NCI-H69 (cell line): ENCODE data around the gene GPR153.
A peak's percentile ranks its signal among the peaks of the same experiment; 100 is the strongest.
"Not testable (repeated sequence)": the region's sequence is repeated elsewhere in the genome, so short reads cannot be mapped to it uniquely, and the experiment has no call there.

Source experiments
- DNase-seq: peaks from one replicate; lab custom pipeline; 2025; lab: John Stamatoyannopoulos, UW

The GPR153 gene

DNA sequence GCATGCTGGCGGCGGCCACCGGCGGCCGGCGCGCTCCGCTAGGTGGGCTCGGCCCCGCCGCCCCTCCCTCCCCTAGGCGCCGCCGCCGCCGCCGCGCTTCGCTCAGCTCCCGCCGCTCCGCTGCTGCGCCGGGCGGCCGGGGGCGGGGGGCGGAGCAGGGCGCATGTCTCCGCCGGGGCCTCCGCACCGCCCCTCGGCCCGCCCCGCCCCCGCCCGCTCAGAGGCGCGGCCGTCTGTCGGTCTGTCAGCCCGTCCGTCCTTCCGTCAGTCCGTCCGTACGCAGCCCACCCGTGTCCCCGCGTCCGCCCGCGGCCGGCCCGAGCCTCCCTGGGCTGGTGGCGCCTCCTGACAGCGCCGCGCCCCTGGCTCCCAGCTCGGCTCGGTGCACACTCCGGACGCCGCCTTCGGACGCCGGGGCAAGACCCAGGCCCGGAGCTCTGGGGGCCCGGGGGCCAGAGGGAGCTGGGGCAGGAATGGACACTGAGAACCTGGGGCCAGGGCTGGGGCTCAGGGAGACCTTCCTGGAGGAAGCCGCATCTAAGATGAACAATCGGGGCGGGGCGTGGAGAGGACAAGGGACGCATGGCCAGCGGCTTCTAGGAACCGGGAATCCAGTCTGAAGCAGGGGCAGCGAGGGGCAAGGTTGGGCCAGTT is at the start of gene GPR153:
TSS of gene GPR153 (minus strand) at position 138 of the 654 bp plus-strand sequence. CDS start 6,193 bp downstream, outside the sequence.
- DNase-seq, result peak; percentile 68

DNA sequence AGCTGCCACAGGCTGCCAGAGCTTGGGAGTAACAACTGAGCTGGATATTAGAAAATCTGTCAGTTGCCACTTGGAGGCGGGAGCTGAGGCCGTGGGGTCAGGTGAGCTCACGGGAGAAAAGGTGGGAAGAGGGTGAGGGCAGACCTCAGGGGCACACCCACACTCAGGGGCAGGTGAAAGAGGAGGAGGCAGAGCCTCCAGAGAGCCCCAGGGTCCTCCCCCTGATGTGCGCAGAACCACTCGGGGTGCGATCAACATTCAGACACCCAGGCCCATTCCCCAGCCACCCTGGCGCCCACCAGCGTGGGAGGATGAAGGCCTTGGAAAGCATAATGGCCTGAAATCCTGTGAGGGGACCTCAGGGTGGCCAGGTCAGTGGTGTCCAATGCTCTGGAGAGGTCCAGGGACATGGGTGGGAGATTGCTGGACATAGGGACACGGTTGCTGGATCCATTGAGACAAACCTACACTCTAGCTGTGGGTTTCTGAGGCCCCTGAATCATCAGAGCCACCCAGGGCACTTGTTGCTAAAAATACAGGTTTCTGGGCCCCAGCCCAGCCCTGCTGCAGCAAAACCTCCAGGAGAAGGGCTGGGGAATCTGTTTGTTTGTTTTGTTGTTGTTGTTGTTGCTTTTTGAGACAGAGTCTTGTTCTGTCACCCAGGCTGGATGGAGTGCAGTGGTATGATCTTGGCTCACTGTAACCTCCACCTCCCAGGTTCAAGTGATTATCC is 49.4 kb upstream of the GPR153 start:
- no peak for DNase-seq

DNA sequence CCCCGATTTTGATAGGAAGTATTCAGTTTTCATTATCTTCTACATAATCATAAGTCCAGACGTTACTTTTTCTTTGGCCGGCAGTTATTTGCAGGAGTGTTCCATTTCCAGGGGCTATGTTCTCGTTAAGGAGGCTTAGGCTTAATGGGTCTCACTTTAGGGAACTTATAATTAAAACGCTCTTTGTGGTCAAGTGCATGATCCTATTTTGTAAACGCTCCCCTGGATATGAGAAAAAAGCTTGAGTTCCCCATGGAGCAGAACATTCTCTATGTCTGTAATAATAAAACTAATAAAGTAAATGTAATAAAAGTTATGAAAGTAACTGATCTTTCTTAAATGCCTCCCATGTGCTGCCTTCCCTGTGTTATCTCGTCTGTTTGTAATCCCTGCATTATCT is 48.7 kb upstream of the GPR153 start:
- DNase-seq, result no peak

DNA sequence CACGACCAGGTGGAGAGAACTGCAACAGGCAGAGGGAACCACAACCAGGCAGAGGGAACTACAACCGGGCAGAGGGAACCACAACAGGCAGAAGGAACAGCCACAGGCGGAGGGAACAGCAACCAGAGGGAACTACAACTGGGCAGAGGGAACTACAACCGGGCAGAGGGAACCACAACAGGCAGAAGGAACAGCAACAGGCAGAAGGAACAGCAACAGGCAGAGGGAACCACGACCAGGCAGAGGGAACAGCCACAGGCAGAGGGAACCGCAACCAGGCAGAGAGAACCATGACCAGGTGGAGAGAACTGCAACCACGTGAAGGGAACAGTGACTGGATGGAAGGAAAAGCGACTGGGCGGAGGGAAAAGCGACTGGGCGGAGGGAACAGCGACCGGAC is 47.6 kb upstream of the GPR153 start:
- no peak for DNase-seq

DNA sequence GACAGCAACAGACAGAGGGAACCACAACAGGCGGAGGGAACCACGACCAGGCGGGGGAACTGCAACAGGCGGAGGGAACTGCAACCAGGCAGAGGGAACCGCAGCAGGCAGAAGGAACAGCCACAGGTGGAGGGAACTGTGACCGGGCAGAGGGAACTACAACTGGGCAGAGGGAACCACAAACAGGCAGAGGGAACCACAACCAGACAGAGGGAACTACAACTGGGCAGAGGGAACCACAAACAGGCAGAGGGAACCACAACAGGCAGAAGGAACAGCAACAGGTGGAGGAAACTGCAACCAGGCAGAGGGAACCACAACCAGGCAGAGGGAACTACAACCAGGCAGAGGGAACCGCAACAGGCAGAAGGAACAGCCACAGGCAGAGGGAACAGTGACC is 46.8 kb upstream of the GPR153 start:
- DNase-seq, result not testable (repeated sequence)

DNA sequence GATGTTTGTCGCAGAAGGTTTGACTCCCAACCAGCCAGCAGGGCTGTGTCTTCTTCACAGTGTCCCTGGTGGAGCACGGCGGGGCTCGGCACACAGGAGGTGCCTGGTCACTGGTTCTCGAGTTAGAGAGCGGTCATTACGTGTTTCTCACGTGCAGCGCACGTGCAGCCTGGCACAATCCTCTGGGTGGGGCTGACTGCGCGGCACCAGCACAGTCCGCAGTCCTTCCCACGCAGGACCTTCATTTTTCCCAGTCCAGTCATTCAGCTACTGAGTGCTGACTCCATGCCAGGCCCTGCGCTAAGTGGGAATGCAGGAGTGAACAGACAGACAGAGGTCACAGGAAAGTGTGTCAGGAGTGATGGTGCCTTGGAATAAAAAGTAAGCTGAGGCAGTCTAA is 46.2 kb upstream of the GPR153 start:
- DNase-seq, result no peak

DNA sequence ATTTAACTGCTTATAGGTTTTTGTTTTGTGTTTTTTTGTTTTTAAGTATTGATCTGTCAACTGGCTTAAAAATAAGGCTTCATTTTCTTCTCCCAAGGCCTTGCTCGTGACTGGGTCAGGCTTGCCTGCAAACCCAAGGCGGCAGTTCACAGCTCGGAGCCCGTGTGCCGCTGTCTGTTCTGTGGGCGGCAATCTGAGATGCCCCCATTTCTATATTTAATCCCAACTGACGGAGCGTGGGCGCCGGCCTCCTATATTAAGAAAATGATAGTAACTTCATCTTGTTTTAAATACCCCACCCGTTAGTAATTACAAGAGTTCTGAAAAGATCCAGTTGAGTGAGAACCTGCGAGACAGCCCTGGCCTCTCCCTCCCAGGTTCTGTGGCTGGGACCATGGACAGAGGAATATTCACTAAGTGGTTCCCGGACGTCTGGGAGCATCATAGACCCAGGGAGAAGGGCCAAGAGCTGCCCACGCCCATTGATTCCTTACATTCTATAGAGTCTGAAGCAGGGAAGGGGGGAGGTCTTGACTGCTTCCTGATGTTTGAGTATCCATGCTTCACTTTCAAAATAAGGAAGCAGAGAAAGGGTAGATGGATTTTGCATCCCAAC is 42.6 kb upstream of the GPR153 start:
- DNase-seq, result no peak

DNA sequence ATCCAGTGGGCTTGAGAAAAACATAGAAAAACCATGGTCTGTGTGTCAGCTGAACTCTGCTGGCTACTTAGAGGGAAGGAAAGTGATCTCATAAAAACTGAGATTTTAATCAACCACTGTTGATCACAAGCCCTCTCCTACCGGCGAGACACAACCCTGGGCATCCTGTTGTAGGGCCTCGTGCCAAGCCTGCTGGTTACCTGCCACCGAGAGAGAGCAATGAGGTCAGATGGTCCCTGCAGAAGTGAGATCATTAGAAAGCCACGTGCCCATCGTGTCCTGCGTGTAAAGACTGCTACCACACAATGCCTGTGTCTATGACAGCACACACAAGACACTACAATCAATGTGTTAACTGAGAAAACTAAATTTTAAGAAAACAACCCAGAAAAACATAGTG is 41.7 kb upstream of the GPR153 start:
- DNase-seq, result no peak

DNA sequence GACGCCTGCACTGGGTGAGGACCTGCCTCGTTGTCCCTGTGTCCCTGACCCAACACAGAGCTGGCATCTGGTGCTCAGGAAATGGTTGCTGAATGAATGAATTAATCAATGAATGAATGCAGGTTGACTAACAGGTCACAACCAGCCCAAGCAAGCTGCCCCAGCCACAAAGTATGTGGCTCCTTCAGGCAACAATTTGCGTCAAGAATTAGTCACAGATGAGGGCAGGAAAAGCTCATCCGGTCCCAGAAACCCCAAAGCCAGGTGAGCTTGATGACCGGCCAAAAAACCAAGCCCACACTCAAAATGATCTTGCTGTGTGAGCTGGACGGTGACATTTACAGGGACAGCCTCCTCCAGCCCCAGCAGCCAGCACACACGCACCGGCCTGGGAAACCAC is 40.6 kb upstream of the GPR153 start:
- DNase-seq, result no peak

DNA sequence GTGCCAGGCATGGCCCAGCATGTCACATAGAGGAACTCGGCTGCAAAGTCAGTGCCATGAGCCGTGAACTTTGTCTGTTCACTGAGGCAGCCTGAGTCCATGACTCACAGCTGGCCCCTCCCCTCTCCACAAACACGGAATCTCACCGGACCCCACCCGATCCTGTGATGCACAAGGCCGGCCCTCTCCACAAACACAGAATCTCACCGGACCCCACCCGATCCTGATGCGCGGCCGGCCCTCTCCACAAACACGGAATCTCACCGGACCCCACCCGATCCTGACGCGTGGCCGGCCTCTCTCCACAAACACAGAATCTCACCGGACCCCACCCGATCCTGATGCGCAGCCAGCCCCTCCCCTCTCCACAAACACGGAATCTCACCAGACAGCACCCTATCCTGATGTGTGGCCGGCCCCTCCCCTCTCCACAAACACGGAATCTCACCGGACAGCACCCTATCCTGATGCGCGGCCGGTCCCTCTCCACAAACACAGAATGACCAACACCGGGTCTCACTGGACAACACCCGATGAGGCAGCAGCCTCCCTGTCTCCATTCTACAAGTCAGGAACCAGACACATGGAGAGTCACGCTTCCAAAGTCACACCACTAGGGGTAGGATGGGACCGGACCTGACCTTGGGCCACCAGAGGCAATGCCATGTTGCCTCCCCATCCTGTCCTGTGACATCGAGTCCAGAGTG is 39.6 kb upstream of the GPR153 start:
- DNase-seq, result no peak

DNA sequence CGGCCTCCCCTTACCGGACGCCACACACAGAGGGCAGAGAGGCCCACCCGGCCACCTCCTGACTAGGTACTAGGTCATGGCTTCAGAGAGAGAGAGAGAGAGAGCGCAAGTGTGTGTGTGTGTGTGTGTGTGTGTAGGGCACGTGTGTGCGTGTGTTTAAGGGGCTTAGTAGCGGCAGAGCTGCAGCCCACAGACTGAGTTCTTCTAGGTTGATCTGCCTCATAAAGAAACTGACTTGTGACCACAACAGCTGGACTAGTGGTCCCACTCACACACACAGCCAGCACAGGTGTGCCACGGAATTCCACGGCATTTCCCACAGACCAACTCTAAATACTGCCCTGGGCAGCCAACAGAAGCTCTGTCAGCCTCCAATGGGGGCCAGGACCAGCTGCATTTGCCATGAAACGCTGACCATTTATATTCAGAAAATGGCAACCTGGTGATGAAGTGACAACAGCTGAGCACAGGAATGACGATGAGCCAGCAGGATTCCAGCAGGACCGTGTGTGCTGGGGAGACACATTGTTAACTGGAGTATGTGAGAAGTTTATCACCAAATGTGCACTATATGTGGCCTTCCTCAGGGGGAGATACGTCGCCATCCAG is 38.8 kb upstream of the GPR153 start:
- no peak for DNase-seq

DNA sequence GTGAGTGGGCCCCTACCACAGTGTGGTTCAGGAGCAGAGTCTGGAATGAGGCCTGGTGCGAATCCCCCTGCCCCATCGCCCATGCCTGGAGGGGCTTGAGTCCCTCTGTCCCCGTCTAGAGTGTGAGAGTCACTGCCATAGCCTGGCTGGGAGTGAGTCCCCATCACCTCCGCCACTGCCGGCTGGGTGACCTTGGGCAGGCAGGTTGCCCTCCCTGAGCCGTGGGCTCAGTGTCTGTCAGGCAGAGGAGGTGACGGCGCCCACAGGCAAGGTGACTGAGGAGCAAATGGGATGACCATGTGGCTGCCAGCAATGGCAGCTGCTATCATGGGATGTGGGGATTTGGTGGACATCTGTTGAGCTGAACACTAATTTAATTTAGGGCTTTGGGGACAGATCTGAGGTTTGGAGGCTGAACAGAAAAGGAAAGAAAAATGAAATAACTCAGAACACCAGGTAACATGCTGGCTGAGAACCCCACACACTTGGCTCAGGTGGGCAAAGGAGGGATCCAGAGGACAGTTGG is 38.1 kb upstream of the GPR153 start:
- no peak for DNase-seq

DNA sequence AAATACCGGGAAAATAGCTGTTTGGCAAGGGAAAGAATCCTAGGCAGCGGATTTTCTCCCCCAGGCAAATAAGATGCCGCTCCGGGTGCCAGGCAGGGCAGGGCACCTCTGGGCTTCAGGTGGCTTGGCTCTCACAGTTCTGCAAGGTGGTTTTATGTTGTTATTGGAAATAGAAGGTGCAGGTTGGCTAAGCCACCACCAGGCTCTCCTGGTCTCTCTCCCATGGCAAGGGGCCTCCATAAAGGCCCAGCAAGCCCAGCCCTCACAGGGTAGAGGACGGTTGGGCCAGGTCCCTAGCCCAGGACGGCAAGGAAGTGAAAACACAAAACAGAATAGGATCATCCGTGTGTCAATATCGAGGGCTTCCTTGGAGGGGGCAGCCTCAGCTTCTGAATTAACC is 37.6 kb upstream of the GPR153 start:
- no peak for DNase-seq

DNA sequence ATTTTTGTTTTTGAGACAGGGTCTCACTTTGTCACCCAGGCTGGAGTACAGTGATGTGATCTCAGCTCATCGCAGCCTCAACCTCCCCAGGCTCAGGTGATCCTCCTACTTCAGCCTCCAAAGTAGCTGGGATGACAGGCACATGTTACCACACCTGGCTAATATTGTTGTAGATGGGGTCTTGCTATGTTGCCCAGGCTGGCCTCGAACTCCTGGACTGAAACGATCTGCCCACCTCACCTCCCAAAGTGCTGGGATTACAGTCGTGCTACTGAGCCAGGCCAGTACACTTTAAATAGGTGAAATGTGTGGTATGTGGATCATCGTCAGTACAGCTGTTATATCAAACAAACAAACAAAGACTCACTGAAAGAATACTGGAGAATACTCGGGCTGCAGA is 35.0 kb upstream of the GPR153 start:
- DNase-seq, result no peak

DNA sequence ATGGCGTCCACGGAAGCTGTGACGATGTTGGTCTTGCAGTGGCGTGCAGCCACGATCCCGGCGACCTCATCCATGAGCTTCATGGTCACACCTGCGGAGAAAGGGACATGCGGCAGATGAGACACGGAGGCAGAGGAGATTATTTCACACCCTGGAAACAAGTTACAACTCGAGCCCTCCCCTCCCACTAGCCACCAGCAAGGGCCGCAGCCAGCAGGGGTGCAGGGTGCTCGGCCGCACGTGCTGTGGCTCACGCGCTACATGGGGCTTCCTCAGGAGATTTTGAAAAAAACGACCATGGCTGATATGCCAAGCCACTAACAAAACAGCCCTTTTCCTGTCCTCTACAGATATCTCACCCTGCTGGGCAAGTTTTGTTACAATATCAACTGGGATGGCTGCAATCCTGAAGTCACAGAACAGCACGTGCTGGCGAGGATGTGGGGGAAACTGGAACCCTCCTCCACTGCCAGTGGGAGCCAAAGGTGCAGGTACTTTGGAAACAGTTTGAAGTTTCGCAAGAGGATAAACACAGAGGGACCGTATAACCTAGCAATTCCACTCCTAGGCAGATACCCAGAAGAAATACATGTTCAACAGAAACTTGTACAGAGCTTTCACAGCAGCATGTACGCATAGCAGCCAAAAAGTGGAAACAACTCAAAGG is 34.1 kb upstream of the GPR153 start:
- no peak for DNase-seq

DNA sequence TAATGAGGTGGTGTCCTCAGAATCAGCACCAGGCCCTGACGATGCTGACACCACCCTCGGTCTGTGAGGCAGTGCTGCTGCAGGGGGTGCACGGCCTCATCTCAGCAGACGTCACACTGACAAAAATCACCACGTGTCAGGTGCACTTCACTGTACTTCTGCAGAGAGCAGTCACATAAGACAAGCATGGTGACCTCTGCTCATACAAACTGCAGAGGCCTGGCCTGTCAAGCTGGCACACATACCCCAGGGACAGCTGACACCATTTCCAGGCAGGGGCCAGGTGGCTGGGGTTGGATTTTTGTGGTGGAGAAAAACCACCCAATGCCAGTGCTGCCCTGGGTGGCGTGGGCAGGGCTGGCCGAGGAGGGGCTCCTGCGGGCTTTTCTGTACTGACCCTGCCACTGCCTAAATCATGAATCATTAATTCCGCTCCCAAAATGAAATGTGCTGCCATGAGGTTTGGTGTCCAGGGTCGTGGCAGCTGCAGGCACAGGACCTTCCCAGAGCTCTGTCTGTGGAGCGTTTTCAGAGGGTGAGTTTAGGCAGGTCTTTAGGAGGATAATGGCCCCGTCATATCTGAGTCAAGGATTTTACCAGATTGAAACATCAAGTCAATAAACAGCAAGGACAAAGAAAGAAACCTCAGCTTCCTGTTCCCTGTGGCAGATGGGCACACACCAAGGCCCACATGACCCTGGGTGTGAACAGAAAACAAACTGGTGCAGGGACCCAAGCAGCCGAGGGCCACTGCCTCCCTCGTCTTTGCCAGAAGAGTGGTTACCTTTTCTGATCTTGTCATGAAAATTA is 33.4 kb upstream of the GPR153 start:
- no peak for DNase-seq

DNA sequence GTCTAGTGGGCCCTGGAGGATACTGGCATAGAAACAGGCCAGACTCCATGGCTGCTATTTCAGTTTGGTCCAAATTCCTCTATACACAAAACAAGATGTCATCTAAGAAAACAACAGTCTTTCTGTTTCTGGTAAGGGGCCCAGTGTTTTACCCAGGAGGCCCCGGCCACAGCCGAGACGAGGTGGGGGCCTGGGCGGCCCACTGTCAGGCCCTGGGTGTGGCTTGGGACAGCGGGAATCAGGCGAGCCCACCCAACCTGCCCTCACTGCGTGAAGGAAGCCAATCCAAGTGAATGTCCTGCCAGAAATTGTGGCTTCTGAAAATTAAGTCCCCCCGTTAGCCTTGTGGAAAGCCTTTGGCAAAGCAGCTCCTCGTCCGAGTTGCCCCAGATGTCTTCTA is 31.2 kb upstream of the GPR153 start:
- DNase-seq, result no peak

DNA sequence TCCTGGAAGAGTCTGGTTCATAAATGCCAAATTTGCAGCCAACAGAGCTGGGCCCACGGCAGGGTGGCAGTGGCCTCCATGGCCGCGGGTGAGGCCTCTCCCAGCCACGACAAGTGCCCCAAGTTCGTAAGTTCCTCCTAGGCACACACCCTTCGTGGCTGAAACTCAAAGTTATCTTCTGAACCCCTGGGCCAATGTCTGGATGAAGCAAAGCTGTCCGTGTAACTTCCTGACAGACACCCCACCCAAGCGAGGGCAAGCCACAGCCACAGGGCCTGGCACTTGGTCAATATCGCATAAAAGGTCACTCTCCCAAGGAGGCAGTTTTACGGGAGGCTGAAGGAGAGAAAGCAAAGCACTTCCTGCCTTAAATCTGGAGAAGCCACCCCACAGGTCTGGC is 27.8 kb upstream of the GPR153 start:
- DNase-seq, result no peak

DNA sequence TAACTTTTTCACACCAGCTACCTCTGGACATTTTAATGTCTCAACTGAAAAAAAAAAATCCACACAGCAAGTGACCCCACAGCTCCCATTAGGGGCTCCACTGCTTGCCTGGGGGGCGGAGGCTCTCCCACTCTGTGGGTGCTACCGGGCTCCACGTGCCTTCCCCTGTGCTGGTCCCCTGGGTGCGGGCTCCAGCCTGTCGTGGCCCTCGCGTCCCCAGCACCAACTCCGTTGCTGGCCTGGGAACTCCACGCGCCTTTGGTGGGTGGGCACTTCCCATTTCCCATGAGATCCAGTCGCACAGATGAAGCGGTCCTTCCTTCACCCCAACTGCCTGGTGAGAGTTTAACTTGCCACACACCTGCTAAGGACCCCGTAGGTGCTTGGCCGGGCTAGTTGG is 27.1 kb upstream of the GPR153 start:
- no peak for DNase-seq

DNA sequence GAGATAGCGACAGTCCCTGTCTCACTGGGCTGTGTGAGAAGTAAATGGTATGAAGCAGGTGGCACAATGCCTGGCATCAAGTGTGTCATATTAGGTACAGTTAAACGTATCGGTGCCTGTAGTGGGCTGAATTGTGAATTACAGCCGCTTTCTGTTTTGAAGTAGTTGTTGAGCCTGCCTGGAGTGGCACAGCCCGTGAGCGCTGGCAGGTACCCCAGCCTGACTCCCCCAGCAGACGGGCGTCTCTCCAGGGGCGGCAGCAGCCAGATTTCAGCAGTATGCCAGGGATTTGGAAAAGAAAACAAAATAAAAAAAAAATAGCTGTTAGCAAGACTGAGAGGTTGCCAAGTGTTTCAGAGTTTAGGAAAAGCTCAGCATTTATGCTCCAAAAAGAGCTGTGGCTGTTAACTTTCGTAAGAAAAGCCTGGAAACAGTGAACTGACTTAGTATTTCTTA is 26.6 kb upstream of the GPR153 start:
- no peak for DNase-seq

DNA sequence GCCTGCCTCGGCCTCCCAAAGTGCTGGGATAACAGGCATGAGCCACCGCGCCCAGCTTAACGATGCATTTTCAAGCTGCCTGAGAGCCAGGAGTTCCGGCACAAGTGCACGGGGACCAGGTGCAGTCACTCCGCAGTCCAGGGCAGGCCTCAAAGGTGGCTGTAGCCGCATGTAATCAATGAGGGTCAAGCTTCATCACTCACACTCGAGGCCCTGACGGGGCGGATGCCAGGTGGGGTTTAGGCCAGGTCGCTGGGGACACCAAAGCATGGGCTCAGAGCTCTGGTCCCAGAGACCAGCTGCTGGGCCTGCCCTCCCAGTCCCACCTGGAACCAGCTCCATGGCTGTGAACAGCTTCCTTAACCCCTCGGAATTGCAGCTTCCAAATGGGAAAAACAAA is 26.1 kb upstream of the GPR153 start:
- no peak for DNase-seq
